Sigmoid colon (tissue), 4 donors: Measurements from ENCODE around the gene FBLN1.

Experiments
- POLR2A ChIP-seq, 2 donors: fragments of 450-650 bp; IDR thresholded peaks; one replicate each; pipeline ENCODE4 v1.6.1; 2016; ENCODE audit warnings: antibody characterized with exemption in 2 of 2, mild to moderate bottlenecking in 2 of 2, moderate library complexity in 2 of 2
- POLR2AphosphoS5 ChIP-seq, 4 donors: sonication (generic); formaldehyde crosslinking; IDR thresholded peaks; one replicate each; pipeline ENCODE4 v1.6.1; 2017; ENCODE audit warnings: antibody characterized with exemption in 4 of 4
- TF ChIP-seq, protein P1 (sequence below), 4 experiments: fragments of 450-650 bp in 3 of 4; fragments of 200-600 bp in 1 of 4; IDR thresholded peaks; one replicate each; pipeline ENCODE4 v1.5.1; 2016 to 2019; ENCODE audit warnings: antibody characterized with exemption in 4 of 4, mild to moderate bottlenecking in 3 of 4, moderate library complexity in 2 of 4

DNA sequence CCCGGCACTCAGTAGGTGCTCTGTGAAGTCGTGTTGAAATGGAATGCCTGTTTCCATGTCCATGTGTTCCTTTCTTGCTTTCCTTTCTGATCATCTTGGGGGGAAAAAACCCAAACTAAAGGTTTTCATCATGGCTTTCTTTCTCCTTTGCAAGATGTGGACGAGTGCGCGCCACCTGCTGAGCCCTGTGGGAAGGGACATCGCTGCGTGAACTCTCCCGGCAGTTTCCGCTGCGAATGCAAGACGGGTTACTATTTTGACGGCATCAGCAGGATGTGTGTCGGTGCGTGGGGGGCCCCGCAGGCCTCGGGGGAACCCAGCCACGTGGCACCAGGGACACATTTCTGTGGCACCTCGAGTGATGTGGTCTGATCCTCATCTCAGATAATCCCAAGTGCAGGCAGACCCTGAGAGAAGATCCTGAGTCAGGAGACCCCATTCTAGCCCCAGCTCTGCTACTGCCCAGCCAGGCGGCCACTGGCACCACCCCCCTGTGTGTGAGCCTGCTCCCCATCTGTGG, 39.4 kb downstream of the FBLN1 start:
- TF ChIP-seq, protein P1, sequence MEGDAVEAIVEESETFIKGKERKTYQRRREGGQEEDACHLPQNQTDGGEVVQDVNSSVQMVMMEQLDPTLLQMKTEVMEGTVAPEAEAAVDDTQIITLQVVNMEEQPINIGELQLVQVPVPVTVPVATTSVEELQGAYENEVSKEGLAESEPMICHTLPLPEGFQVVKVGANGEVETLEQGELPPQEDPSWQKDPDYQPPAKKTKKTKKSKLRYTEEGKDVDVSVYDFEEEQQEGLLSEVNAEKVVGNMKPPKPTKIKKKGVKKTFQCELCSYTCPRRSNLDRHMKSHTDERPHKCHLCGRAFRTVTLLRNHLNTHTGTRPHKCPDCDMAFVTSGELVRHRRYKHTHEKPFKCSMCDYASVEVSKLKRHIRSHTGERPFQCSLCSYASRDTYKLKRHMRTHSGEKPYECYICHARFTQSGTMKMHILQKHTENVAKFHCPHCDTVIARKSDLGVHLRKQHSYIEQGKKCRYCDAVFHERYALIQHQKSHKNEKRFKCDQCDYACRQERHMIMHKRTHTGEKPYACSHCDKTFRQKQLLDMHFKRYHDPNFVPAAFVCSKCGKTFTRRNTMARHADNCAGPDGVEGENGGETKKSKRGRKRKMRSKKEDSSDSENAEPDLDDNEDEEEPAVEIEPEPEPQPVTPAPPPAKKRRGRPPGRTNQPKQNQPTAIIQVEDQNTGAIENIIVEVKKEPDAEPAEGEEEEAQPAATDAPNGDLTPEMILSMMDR (IDR thresholded peaks at IDR 0.05): no peak
- TF ChIP-seq POLR2A (IDR thresholded peaks at IDR 0.05): no peak
- TF ChIP-seq POLR2AphosphoS5 (IDR thresholded peaks at IDR 0.05): no peak
